Neural cell (in vitro differentiated cells): ENCODE data around the gene DGCR8. TPM values are rescaled to one million over a fixed set of nuclear protein-coding genes. Genes with fewer than 3 reads are reported as not detected.

Source experiments
- H2AFZ ChIP-seq: fragments of 200-600, 300-800 bp; sonication (generic), shearing (Covaris generic); 2 replicates; pipeline ENCODE4 v1.6.0; 2014; ENCODE audit warnings: low read depth, mild to moderate bottlenecking, antibody characterized with exemption, low read length, moderate library complexity
- H3F3A ChIP-seq: fragments of 200-600 bp; shearing (Covaris generic); 2 replicates; pipeline ENCODE4 v1.6.1; 2016; ENCODE audit warnings: mild to moderate bottlenecking, moderate library complexity, mixed read lengths, antibody characterized with exemption, low read length; ENCODE audit not compliant: insufficient read depth, poor library complexity, severe bottlenecking
- H3K27ac ChIP-seq: fragments of 200-600, 300-800 bp; sonication (generic), shearing (Covaris generic); 2 replicates; pipeline ENCODE4 v1.5.1; 2014; ENCODE audit warnings: mild to moderate bottlenecking, low read length, moderate library complexity
- H3K27me3 ChIP-seq: fragments of 300-800, 200-600 bp; sonication (generic), shearing (Covaris generic); 2 replicates; pipeline ENCODE4 v1.6.0; 2014; ENCODE audit warnings: mild to moderate bottlenecking, low read depth, low read length, moderate library complexity; ENCODE audit not compliant: insufficient read depth
- H3K36me3 ChIP-seq: fragments of 300-800, 200-600 bp; sonication (generic), shearing (Covaris generic); 2 replicates; pipeline ENCODE4 v1.5.1; 2014; ENCODE audit warnings: mild to moderate bottlenecking, antibody characterized with exemption, low read length, moderate library complexity; ENCODE audit not compliant: insufficient read depth
- H3K4me2 ChIP-seq: fragments of 300-800, 200-600 bp; sonication (generic), shearing (Covaris generic); 2 replicates; pipeline ENCODE4 v1.6.0; 2014; ENCODE audit warnings: mild to moderate bottlenecking, low read length
- H3K4me3 ChIP-seq: fragments of 300-800, 200-600 bp; sonication (generic), shearing (Covaris generic); 2 replicates; pipeline ENCODE4 v1.5.1; 2014; ENCODE audit warnings: mild to moderate bottlenecking, low read length, moderate library complexity
- H3K79me2 ChIP-seq: fragments of 200-600 bp; shearing (Covaris generic); replicated peaks from 2 replicates; pipeline ENCODE4 v1.6.0; 2014; ENCODE audit warnings: mild to moderate bottlenecking, low read length, moderate library complexity; ENCODE audit not compliant: insufficient read depth
- H3K9ac ChIP-seq: fragments of 300-800, 200-600 bp; sonication (generic), shearing (Covaris generic); 2 replicates; pipeline ENCODE4 v1.6.1; 2016; ENCODE audit warnings: mild to moderate bottlenecking, low read length, mixed read lengths
- H3K9me2 ChIP-seq: fragments of 200-600 bp; shearing (Covaris generic); 2 replicates; pipeline ENCODE4 v1.6.1; 2016; ENCODE audit warnings: mild to moderate bottlenecking, low read length, mixed read lengths; ENCODE audit not compliant: insufficient read depth
- H3K9me3 ChIP-seq: fragments of 200-600, 300-800 bp; sonication (generic), shearing (Covaris generic); 2 replicates; pipeline ENCODE4 v1.6.1; 2016; ENCODE audit warnings: mild to moderate bottlenecking, mixed run types, low read length, moderate library complexity, mixed read lengths
- H4K20me1 ChIP-seq: fragments of 200-600 bp; shearing (Covaris generic); 2 replicates; pipeline ENCODE4 v1.6.1; 2016; ENCODE audit warnings: mild to moderate bottlenecking, mixed run types; ENCODE audit not compliant: insufficient read depth
- CTCF ChIP-seq: fragments of 450-650 bp; IDR thresholded peaks from 2 replicates; pipeline ENCODE4 v1.5.1; 2014; ENCODE audit warnings: antibody characterized with exemption, mild to moderate bottlenecking, moderate library complexity; ENCODE audit not compliant: poor library complexity, severe bottlenecking
- EP300 ChIP-seq: fragments of 450-650 bp; conservative IDR thresholded peaks from 2 replicates; pipeline ENCODE4 v1.6.1; 2014; ENCODE audit warnings: antibody characterized with exemption, mild to moderate bottlenecking, moderate library complexity; ENCODE audit not compliant: poor library complexity, severe bottlenecking
- EZH2 ChIP-seq: fragments of 200-600, 300-800 bp; shearing (Covaris generic), sonication (generic); IDR thresholded peaks from 2 replicates; pipeline ENCODE4 v1.6.1; 2014; ENCODE audit warnings: antibody characterized with exemption, low read length, borderline replicate concordance, mild to moderate bottlenecking; ENCODE audit not compliant: insufficient read depth, poor library complexity, severe bottlenecking
- MXI1 ChIP-seq: fragments of 450-650 bp; conservative IDR thresholded peaks from 2 replicates; pipeline ENCODE4 v1.6.1; 2014; ENCODE audit warnings: antibody characterized with exemption, mild to moderate bottlenecking; ENCODE audit not compliant: poor library complexity, severe bottlenecking
- POLR2AphosphoS5 ChIP-seq: IDR thresholded peaks from 2 replicates; pipeline ENCODE4 v1.6.1; 2012
- RAD21 ChIP-seq: fragments of 450-650 bp; conservative IDR thresholded peaks from 2 replicates; pipeline ENCODE4 v1.6.1; 2014; ENCODE audit warnings: antibody characterized with exemption, mild to moderate bottlenecking, moderate library complexity
- REST ChIP-seq: IDR thresholded peaks from 2 replicates; pipeline ENCODE4 v1.6.1; 2012; ENCODE audit warnings: borderline replicate concordance
- SMC3 ChIP-seq: fragments of 450-650 bp; conservative IDR thresholded peaks from 2 replicates; pipeline ENCODE4 v1.6.1; 2014; ENCODE audit warnings: antibody characterized with exemption, mild to moderate bottlenecking, moderate library complexity; ENCODE audit not compliant: poor library complexity
- TAF1 ChIP-seq: IDR thresholded peaks from 2 replicates; pipeline ENCODE4 v1.6.1; 2012; ENCODE audit warnings: low read depth
- polyA plus RNA-seq: library from polyadenylated mRNA; depleted of rRNA; stranded (reverse); fragments of >200 nt; gene quantifications from 2 replicates; pipeline ENCODE4 v1.2.3, GENCODE V29; 2014

Gene DGCR8
- polyA plus RNA-seq, 1 donor from 2014 or later: 48.9 TPM

DNA sequence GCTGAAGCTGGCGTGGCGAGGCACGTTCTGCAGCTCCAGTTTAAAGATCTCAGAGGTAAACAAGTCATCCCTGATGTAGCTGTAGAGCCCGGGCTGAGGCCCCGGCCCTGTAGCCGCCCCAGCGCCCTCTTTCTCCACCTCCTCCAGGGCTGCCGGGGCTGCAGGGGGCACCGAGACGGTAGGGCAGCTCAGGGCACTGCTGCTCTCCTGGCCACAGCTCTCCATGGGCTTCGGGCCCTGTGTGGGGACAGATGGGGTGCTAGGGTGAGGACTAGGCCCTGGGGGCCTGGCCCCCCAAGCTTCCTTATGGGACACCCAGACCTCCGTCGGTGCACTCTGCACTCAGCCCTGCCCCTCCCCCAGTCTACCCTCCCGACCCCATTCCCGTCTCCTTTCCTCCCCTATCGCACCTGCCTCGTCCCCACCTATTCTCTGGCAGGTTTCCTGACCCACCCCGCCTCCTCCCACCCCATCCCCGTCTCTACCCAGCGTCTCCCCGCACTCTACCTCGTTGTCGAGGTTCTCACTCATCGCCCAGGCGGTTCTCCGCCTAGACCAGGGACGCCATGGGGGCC, 36.4 kb downstream of the DGCR8 start:
- H3K9me3 ChIP-seq: no peaks in the 10 kb centered on the region
- TF ChIP-seq EZH2 (no peak), EP300 (no peak), RAD21 (no peak), MXI1 (no peak), REST (no peak), TAF1 (no peak), POLR2AphosphoS5 (no peak), SMC3 (no peak), CTCF (no peak)
- H2AFZ ChIP-seq: peak overlapping the region; percentile 45
- no peaks in the 10 kb centered on the region for H3K9me2 ChIP-seq
- H4K20me1 ChIP-seq: no peaks in the 10 kb centered on the region
- H3K79me2 ChIP-seq: peaks cover 38% of the 10 kb centered on the region
- H3K27me3 ChIP-seq: no peaks in the 10 kb centered on the region
- peak overlapping the region; percentile 93 for H3K9ac ChIP-seq
- H3K27ac ChIP-seq: peak overlapping the region; percentile 78
- no peaks in the 10 kb centered on the region for H3F3A ChIP-seq
- H3K4me2 ChIP-seq: peak overlapping the region; percentile 62
- H3K4me3 ChIP-seq: peak overlapping the region; percentile 98
- H3K36me3 ChIP-seq: peaks cover 6% of the 10 kb centered on the region

GRCh38 chr22:20116951-20117632, 37.1 kb downstream of the DGCR8 start, which contains the start of gene TRMT2A:
Gene TRMT2A (minus strand): TSS chr22:20117226. CDS start chr22:20116906, 320 bp downstream.
- H3K79me2 ChIP-seq: peaks cover 38% of the 10 kb centered on the region
- peak within 1 kb of the TSS; percentile 74 for H3K4me2 ChIP-seq
- no peaks in the 10 kb centered on the region for H3F3A ChIP-seq
- peak within 1 kb of the TSS; percentile 45 for H2AFZ ChIP-seq
- H3K9ac ChIP-seq: peak within 1 kb of the TSS; percentile 93
- no peaks in the 10 kb centered on the region for H3K27me3 ChIP-seq
- peaks cover 4% of the 10 kb centered on the region for H3K36me3 ChIP-seq
- H3K9me2 ChIP-seq: no peaks in the 10 kb centered on the region
- TF ChIP-seq EP300 (peak; percentile 82), TAF1 (peak; percentile 44), EZH2 (no peak), POLR2AphosphoS5 (peak; percentile 74), MXI1 (peak; percentile 94), RAD21 (peak; percentile 14), SMC3 (no peak), REST (peak; percentile 42), CTCF (peak; percentile 64)
- peak within 1 kb of the TSS; percentile 78 for H3K27ac ChIP-seq
- H3K9me3 ChIP-seq: no peaks in the 10 kb centered on the region
- H4K20me1 ChIP-seq: no peaks in the 10 kb centered on the region
- H3K4me3 ChIP-seq: peak within 1 kb of the TSS; percentile 98
